ENCODE measurements around the gene B3GAT2. TPM values are rescaled to one million over a fixed set of nuclear protein-coding genes. Genes with fewer than 3 reads are reported as not detected.

The B3GAT2 gene
- total RNA-seq, 1 experiment from 2014 or later: not detected

DNA sequence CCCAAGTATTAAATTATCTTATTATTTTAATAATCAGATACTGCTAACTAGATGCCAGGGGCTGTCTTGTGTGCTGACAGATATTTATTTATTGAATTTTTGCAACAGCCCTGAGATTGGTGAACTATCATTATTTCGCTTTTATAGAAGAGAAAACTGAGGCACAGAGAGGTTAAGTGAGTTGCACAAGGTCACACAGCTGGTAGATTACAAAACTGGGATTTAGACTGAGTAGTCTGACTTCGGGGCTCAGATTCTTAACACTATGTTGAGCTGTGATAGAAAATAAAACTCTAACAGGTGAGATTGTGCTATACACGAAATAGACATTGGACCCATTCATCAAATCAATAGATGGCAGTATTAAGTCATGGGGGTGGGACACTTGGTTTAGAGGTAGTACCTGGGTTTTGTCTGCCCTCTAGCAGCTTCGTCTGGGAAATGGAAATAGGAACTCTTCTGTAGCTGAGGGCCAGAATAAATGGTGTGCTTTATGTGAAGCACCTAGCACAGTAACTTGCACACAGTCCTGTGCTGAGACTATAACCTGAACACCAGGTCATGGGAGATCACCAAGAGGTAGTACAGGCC is 113.4 kb downstream of the B3GAT2 start:
- Histone ChIP-seq H2AFZ (ENCODE audit: low read depth, low read length, poor library complexity, severe bottlenecking) (no peak overlapping the region), H3K4me2 (ENCODE audit: low read length) (no peak overlapping the region), H3K9me2 (ENCODE audit: insufficient read depth) (no peaks in the 10 kb centered on the region), H4K20me1 (ENCODE audit: insufficient read depth) (no peaks in the 10 kb centered on the region), H3K27me3 (ENCODE audit: insufficient read depth, low read length) (no peaks in the 10 kb centered on the region), H3K27ac (ENCODE audit: low read depth, low read length) (no peak overlapping the region), H3K36me3 (ENCODE audit: control insufficient read depth in 1 of 2, insufficient read depth in 2 of 2, low read length in 2 of 2) (no peaks in the 10 kb centered on the region), H3K4me1 (ENCODE audit: control insufficient read depth in 1 of 2, insufficient read depth in 2 of 2, low read length in 2 of 2) (no peaks in the 10 kb centered on the region), H3K9me3 (ENCODE audit: control insufficient read depth in 1 of 2, insufficient read depth in 1 of 2, low read depth in 1 of 2, low read length in 2 of 2) (no peaks in the 10 kb centered on the region), H3K4me3 (replicated peaks in 1 of 2; ENCODE audit: low read depth in 1 of 2, low read length in 2 of 2) (no peak overlapping the region), H3K79me2 (ENCODE audit: insufficient read depth, low read length) (no peaks in the 10 kb centered on the region), H3K9ac (ENCODE audit: low read length) (no peak overlapping the region)
- DNase-seq (ENCODE audit: low read depth, low spot score): no peak
- ChIA-PET RAD21 (ENCODE audit: low non-redundant PET in 1 of 2, low total read pairs in 2 of 2, uncharacterized antibody in 2 of 2, unreplicated experiment in 2 of 2) (no interaction called here), CTCF (no interaction called here), POLR2A (interaction anchor here (0.6 kb wide), 1 partner anchor 9 kb away, joined by 3 read pairs; no protein-coding TSS in a partner anchor)
- peak; percentile 77 for ATAC-seq
- TF ChIP-seq RAD21 (IDR thresholded peaks at IDR 0.05; ENCODE audit: low read depth) (peak; percentile 21; the same call in 1 of the 2 replicates), EGR1 (IDR thresholded peaks at IDR 0.05; ENCODE audit: low read depth) (no peak), ELF1 (IDR thresholded peaks at IDR 0.05; ENCODE audit: borderline replicate concordance, low read depth) (no peak), ZBTB33 (IDR thresholded peaks at IDR 0.05; ENCODE audit: extremely low read depth, insufficient replicate concordance, low read length) (no peak), CEBPB (IDR thresholded peaks at IDR 0.05; ENCODE audit: low read depth) (no peak), SP1 (IDR thresholded peaks at IDR 0.05; ENCODE audit: low read depth) (no peak), SIN3A (IDR thresholded peaks at IDR 0.05; ENCODE audit: low read depth) (no peak), EZH2phosphoT487 (IDR thresholded peaks at IDR 0.05; ENCODE audit: borderline replicate concordance) (no peak)
- TF ChIP-seq, protein P1, sequence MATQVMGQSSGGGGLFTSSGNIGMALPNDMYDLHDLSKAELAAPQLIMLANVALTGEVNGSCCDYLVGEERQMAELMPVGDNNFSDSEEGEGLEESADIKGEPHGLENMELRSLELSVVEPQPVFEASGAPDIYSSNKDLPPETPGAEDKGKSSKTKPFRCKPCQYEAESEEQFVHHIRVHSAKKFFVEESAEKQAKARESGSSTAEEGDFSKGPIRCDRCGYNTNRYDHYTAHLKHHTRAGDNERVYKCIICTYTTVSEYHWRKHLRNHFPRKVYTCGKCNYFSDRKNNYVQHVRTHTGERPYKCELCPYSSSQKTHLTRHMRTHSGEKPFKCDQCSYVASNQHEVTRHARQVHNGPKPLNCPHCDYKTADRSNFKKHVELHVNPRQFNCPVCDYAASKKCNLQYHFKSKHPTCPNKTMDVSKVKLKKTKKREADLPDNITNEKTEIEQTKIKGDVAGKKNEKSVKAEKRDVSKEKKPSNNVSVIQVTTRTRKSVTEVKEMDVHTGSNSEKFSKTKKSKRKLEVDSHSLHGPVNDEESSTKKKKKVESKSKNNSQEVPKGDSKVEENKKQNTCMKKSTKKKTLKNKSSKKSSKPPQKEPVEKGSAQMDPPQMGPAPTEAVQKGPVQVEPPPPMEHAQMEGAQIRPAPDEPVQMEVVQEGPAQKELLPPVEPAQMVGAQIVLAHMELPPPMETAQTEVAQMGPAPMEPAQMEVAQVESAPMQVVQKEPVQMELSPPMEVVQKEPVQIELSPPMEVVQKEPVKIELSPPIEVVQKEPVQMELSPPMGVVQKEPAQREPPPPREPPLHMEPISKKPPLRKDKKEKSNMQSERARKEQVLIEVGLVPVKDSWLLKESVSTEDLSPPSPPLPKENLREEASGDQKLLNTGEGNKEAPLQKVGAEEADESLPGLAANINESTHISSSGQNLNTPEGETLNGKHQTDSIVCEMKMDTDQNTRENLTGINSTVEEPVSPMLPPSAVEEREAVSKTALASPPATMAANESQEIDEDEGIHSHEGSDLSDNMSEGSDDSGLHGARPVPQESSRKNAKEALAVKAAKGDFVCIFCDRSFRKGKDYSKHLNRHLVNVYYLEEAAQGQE (IDR thresholded peaks at IDR 0.05; ENCODE audit: low read depth): no peak
- TF ChIP-seq, protein P2, sequence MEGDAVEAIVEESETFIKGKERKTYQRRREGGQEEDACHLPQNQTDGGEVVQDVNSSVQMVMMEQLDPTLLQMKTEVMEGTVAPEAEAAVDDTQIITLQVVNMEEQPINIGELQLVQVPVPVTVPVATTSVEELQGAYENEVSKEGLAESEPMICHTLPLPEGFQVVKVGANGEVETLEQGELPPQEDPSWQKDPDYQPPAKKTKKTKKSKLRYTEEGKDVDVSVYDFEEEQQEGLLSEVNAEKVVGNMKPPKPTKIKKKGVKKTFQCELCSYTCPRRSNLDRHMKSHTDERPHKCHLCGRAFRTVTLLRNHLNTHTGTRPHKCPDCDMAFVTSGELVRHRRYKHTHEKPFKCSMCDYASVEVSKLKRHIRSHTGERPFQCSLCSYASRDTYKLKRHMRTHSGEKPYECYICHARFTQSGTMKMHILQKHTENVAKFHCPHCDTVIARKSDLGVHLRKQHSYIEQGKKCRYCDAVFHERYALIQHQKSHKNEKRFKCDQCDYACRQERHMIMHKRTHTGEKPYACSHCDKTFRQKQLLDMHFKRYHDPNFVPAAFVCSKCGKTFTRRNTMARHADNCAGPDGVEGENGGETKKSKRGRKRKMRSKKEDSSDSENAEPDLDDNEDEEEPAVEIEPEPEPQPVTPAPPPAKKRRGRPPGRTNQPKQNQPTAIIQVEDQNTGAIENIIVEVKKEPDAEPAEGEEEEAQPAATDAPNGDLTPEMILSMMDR (IDR thresholded peaks at IDR 0.05 in 2 of 3, conservative IDR thresholded peaks at IDR 0.05 in 1 of 3; ENCODE audit: borderline replicate concordance in 1 of 3, insufficient read depth in 1 of 3, low read depth in 2 of 3, low read length in 2 of 3): peak in 1 of 3 experiments; percentile 34; a peak in 1 of 6 replicates
- intact Hi-C loops (cut with micrococcal nuclease): no loop called here
- BruUV-seq (replicated peaks): no TSS peak
